GM19467 (cell line): ENCODE results near the gene TCERG1L.

Experiments
- ATAC-seq: cut with Tn5 transposase; IDR thresholded peaks from one replicate; pipeline ENCODE4 v1.9.1; 2021; ENCODE audit warnings: mild to moderate bottlenecking, moderate library complexity; ENCODE audit not compliant: unreplicated experiment

TCERG1L gene

DNA sequence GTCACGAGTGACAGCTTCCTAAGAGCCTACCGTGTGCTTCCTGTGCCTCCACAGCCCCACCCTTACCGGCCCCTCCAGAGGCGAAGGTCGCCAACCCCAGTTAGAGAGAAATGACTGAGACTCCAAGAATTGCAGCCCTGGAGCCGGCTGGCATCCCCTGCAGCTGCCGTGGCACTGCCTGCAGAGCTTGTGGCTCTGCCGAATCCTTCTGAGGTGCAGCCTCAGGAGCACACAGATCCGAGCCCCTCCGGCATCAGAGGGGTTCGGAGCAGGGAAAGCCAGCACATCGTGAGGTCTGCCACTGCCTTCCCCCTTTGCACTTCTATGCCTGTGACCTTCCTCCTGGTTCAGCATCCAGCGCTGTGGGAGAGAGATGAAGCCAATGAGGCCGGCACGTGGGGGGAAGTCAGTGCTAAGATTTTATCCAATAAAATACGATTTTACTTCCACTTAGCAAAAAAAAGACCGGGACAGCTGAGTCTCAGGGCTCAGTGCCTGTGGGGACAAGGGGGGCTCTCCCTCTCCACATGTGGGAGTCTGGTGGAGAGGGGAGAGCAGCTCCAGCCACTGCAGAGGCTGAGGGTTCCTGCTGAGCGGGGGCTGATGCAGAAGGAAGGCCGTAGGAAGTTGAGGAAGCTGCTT, 80.1 kb downstream of the TCERG1L start:
- no peak for ATAC-seq

DNA sequence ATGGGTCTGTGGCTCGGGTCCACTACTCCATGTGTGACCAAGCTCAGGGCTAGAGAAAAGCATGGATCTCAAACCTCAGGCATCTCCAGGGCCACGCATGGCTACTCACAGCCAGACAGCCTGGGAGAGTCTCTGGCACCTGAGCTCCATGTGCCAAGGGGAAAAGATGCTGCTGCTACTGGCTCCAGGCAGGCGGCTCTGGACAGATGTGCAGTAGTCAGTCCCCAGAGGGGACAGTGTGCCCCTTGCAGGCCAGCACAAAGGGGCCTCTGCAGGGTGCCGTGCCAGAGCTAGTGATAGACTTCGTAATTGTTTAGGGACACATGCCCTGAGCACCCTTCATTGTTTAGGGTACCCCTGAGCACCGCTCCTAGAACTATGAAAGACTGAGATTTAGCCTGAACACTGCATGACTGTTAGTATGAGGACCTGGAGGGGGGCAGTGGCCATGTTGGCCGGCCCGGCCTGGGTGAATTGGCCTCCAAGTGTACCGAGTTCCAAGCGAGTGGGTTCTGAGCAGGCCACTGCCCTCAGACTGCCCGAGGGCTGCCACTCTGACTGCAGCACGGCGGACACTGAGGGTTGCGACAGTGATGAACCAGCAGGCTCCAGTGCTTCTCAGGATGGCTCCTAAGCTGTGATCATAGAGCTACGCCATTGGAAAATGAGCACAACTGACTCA, 80.7 kb downstream of the TCERG1L start:
- no peak for ATAC-seq

DNA sequence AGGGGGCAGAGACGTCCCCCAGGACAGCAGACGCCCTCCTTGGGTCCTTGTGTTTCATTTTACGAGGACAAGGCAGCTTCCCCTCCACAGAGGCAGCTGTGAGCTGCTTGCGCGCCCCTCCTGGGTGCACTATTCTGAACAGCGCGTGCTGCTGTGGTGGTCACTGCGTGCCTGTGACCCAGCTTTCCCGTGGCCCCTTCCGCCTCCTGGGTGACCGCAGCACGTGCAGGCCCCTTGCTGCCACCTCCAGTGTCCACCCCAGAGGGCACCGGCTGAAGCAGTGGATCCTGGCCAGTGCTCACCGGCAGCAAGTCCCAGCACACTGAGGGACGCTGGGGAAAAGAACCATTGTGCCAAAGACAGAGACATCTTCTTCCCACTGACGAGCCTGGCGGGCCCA, 81.4 kb downstream of the TCERG1L start:
- no peak for ATAC-seq

DNA sequence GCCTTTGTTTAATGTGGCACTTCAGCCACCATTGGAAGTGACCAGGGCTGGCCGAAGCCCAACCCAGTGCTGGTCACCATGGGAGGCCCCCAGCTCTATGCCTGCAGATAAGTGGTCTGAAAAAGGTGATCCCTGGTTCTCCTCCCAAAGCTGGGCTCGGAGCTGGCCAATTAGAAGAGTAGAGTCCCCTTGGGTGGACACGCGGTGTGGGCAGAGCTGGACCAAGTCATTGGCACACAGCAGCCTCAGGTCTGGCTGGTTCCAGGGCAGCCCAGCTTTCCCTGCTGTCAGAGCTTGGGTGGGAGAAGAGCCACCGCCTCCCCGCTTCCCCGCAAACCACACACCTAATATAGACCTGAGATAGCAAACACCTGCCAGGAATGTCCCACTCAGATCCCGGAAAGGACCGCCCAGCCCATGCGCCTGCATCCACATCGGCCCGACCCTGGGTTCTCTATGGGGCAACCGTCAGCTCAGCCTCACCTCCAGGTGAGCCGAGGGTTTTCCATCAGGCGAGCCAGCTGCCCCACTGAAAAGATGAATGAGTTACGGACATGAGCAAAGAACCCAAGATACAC, 84.3 kb downstream of the TCERG1L start:
- ATAC-seq = no peak

DNA sequence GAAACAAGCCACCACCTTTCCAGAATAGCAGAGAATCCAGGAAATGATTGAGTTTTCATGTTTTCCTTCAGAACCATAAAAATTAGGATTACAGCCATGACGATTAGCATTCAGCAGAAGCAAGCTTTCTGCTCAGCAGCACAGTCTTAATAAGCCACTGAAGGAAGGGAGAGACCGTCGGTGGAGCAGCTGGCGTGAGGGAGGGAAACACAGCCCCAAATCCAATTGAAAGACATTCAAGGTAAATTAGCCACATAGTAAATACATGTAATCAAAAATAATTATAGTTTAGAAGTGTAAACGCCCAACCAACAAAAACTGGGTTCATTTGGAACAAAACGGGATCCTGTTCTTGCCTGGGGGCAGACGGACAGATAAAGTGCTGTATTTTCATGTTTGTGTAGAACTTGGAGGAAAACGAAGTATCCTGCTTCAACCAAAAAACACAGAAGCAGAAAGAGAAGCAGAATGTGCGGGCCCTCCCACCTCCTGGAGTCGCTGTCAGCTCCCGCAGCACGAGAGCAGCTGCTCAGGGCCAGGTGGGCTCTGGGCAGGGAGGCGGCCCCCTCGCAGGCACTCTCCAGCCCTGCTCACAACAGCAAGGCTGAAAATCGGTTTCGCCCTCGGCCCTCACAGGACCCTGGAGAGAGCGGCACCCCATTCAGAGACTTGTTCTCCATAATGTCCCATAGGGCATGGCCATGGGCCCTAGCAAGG, 84.9 kb downstream of the TCERG1L start:
- no peak for ATAC-seq

DNA sequence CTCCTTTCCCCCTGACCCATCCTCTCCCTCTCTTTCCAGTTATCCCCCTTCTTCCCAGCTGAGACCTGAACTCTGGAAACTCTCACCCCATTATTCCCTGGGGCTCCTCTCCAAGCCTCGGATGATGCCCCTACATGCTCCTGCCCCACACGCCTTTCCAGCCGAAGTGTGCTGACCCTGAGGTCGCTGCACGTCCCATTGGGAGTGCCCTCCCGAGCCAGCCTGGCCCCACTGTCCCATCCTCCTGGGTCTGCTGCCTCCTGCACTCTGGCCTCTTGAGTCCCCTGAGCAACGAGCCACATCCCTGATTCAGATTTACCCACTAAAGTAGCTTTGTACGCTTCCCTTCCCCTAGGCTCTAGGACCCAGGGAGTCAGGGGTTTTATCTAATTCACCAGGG, 87.4 kb downstream of the TCERG1L start:
- no peak for ATAC-seq

DNA sequence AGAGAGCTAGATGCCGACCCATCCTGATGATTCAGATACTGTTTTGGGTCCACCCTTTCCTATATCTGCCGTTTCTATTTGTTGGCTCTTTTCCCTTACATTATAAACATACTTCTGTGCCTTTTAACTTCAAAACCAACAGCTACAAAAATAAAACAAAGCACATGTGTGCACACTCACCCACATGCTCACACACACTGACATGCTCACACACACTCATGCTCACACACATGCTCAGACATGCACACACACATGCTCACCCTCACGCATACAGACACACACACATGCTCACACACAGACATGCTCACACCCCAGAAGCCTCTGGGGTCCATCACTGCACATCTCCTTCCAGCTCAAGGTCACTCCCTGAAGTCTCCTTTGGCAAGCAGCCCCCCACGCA, 88.1 kb downstream of the TCERG1L start:
- no peak for ATAC-seq

DNA sequence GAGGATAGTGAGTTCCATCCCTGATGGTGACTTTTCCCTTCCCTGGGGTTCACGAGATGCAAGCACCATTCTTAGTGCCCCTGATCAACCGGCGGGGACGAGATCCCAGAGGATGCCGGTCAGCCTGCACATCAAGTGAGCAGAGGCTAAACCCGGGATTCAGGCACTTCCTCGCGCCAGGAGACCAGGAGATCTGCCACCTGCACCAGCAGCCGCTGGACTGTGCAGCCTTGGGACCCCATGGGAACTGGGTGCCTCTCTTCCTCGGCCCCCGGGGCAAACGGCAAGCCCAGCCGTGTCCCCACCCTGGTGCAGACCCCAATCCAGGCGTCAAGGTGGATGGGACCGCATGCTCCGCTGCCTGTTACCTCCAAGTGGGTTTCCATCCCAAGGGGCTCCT, 88.5 kb downstream of the TCERG1L start:
- ATAC-seq = no peak

DNA sequence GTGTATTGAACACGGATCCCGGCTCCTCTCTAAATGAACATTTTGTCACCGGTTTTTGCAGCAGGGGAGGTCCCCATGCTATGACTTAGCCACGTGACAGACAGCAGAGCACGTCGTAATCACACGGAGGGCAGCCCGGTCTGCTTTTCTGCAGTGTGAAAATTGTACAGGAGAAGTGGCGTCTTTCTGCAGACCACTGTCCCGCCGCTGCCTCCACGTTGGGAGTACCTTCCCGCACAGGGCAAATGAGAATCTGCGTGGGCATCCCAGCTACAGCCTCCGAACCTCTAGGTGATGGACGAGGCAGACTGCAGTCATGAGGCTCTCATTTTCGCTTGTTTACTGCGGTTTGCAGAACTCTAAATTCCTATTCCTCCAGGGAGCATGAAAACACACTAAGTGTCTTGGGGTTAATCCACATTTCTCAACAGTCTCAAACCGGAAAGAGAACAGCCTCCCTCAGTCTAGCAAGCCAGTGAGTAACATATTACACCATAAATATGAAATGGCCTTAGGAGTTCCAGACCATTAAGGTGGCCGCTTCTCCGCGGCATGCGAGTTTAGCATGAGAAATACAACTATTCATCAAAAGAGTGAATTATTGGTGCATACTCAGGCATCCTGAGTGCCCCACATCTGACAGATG, 89.8 kb downstream of the TCERG1L start:
- no peak for ATAC-seq

DNA sequence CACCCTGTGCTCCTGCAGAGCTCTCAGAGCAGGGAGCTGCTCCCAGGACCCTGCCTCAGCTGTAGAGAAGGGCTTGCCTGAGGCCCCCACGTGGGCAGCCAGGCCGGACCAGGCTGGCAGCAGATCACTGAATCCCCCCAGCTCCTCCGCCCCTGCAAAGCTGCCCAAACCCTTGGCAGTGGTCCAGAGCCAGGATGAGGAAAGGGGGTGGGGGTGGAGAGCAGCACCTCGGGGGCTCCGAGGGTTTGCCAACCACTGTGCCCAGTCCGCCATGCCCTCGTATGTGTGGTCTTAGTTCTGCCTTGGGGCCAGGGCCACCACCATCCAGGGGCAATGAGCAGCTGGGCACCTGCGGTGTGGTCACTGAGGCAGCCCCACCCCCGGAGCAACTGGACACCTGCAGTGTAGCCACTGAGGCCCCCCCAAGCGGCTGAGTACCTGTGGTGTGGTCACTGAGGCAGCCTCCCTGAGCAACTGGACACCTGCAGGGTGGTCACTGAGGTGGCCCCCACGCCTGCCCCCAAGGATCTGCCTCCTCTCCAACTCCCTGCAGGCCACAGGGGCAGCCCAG, 90.8 kb downstream of the TCERG1L start:
- ATAC-seq = no peak

DNA sequence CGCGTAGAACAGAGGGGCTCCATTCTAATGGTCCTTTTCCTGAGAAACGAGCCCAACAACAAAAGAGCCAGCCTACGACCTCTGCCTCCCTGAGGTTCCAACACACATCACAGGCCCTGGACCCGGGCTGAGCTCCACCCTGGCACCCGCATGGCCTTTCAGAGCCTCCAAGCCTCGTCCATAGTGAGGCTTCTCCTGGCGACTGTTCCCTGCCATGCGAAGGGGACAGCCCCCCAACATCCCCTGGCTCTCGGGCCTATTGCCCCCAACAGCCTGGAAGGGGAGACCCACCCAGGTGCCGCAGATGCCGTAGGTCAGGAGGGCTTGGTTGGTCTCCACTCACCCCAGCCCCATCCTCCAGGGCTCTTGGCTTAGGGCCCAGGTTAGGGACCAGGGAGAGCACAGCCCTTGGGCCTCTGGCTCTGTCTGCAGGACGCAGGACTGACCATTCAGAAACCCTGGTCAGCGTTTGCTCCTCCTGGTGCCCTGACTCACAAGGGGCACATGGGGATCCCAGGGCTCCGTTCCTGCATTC, 91.5 kb downstream of the TCERG1L start:
- ATAC-seq = no peak

DNA sequence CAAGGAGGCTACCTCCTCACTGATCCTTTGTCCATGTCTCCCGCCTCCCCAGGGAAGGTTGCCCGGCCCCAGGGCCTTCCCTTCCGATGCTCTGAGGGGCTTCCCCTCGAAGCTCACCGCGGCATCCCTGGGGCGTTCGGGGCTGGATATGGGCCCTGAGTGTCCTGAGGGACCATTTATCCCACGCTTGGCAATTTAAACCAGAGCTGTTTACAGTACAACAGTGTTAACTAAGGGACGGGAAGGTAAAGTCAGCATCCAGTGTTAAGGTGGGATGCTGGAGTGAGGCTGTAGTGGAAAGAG, 92.0 kb downstream of the TCERG1L start:
- ATAC-seq = no peak

DNA sequence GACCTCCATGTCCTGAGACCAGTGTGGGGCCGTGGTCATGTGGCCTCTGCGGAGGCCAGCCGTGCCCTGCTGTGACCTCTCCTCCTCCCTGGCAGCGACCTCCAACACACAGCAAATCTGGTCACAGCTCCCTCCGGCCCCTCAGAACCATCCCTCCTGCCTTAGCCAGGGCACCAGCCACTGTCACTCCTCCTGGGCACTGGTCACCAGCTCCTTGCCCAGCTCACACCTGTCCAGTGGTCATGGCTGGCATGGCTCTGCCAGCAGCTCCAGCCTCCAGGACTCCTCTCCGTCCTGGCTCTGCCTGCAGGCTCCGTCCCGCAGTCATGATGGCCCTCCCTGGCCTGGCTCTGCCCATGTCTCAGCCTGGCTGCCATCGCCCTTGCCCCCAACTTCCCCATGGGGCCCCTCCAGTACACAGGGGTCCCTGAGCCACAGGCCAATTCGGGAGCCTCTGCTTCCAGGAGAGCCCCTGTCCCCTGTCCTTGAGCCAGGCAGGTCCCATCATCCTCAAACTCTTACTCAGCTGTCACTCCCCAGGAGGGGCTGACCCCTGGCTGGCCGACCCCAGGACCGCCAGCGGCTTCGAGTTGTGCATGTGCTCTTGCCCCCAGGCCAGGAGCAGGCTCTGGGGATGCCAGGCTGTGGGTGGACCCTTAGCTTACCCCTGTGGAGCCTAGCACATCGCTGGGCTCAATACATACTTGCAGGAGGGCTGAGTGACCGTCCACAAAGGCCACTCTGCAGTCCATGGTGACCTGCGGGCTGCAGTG, 92.5 kb downstream of the TCERG1L start:
- ATAC-seq = no peak

DNA sequence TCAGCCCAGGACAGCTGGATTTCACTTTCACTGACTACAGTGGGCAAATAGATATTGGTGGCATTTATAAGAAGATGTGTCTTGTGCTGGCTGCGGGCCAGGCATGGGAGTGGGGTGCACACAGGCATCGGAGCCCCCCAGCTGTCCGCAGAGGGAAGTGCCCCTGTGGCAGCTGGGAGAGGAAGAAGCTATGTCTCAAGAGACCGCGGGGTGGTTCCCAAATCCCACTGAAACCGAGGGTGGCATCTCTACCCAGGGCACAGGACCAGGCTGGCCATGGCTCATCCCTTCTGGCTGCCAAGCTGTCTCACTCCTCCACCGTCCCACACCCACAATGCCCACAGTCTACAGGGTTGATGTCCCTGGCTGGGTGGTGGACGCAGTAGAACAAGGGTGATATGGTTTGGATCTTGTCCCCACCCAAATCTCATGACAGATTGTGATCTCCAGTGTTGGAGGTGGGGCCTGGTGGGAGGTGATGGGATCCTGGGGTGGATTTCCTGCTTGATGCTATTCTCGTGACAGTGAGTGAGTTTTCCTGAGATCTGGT, 94.8 kb downstream of the TCERG1L start:
- ATAC-seq = no peak

DNA sequence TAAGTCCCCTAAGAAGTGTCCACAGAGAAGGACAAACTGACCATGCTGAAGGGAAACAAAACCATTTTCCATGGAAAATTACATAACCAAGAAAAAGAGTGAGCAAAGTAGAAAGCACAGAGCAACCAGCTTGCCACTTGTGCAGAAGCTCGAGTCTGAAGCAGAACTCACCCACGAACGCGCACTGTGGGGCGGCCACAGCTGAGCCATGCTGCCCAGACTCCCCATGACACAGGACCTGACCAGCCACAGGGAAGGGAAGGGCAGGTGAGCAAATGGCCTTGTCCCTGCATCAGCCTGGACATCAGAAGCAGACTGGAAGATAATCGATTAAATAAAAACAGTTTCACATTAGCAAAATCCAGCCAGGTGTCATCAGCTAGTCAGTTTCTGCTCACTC, 95.7 kb downstream of the TCERG1L start:
- ATAC-seq = no peak

DNA sequence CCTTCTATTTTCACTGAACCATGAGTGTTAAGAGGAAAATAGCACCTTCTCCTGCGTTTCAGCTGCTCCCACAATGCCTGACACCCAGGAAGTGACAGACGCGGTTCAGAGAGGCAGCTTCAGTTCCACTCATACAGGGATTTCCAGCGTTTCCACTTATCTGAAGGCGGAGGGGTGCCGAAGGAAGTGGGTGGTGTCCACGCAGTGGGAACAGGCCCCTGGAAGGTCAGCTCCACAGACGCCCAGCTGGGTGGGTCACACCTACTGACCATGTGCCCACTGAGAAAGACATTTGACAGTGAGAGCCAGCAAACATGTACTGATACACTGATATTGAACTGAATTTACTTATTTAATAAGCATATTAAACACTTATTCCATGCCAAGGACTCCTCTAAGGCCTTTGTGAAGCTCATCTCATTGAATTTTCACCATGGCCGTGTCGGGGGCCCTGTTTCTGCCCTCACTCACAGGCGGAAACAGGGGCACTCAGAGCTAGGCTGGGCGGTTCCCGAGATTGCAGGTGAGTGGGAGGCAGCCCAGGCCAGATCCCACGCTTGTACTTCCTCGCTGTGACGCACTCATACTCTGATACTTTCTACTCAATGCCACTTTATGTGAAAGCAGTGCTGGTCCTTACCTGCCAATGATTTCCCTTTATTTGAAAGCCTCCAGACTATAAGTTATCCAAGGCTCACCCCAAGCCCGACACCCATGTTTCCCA, 96.8 kb downstream of the TCERG1L start:
- ATAC-seq = no peak

DNA sequence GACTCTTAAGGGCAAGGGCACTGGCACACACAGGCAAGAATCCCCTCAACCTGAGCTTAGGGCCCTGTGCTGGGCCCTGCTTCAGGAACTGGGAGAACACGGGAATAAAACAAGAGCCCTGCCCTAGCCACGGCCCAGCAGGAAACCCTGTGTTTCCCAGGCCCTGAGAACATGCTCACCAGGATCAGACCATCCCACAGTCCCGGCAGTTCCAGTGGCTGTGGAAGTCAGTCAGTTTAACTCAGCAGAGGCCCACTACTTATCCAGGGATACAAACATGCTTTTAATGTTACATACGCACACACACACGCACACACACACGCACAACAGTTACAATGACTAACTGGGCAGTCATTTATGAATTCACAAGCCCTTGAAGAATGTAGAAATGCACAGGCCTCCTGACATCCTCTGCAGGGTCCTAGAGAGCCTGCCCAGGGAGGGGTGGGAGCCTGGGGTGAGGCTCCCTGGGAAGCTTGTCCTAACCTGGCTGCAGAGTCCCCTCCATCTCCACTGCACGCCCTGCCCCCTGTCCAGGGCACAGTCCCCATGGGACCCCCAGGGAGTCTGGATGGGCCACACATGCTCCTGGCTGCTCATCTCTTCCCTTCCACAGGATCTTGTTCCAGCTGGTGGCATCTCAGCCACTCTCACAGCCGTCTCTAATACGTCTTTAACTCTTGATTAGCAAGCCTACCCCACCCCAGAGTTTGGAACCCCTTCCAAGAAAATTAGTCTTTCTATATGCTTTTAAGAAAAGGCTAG, 97.6 kb downstream of the TCERG1L start:
- no peak for ATAC-seq

DNA sequence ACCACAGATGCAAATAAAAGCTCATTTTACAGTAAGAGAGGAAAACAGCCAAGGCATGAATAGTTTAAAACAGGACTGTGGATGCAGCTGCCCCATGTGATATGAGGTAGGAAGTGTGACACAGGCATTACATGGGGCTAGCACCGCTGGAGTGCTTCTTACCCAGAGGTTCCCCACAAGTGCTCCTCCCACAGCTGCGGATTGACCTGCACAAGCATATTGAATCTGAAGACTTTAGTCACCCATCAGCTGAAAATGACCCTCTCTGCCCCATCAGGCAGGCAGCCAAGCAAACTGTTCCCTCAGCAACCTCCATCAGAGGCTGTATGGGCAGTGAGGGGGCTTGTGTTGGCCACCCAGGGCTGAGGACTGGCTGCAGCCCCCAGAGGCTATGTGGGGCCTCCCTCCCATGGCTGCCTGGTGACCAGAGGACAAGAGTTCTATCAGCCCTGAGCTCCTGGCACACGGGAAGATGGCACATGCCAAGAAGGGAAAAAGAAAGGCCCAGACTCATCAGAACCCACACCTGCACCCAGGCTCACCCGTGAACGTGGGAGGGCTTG, 98.7 kb downstream of the TCERG1L start:
- no peak for ATAC-seq
